Panc1 (cell line): ENCODE data around the gene SHLD3. TPM values are rescaled to one million over a fixed set of nuclear protein-coding genes. Genes with fewer than 3 reads are reported as not detected.

ENCODE experiments used
- ATAC-seq: fragments of 200-7000 bp; cut with Tn5 transposase; 2 replicates; pipeline ENCODE4 v1.9.1; 2020; ENCODE audit warnings: mild to moderate bottlenecking, moderate library complexity
- BruUV-seq: library from RNA; stranded (reverse); fragments of 400-500 nt; replicated peaks from 2 replicates; lab custom pipeline; 2021; lab: Mats Ljungman, UMichigan
- CTCF ChIA-PET: fragments of 300-600 bp; sonication (Branson Sonifier 250); formaldehyde crosslinking; loops from one replicate; lab custom pipeline; 2022; ENCODE audit warnings: antibody characterized with exemption; lab: Charles Lee
- POLR2A ChIA-PET: fragments of 300-600 bp; sonication (Branson Sonifier 250); formaldehyde crosslinking; loops from one replicate; lab custom pipeline; 2022; ENCODE audit warnings: antibody characterized with exemption; lab: Charles Lee
- DNase-seq: peaks from one replicate; pipeline ENCODE4 v3.0.0-alpha.2; 2010; ENCODE audit warnings: low read depth, low spot score
- H3K27ac ChIP-seq: 2 replicates; pipeline ENCODE4 v1.5.1; 2011; ENCODE audit warnings: mild to moderate bottlenecking, low read length, inconsistent platforms
- H3K27me3 ChIP-seq: fragments of 200-500 bp; sonication (Bioruptor generic); 2 replicates; pipeline ENCODE4 v1.6.0; 2014; ENCODE audit warnings: low read length, inconsistent platforms; ENCODE audit not compliant: control insufficient read depth, insufficient read depth
- H3K36me3 ChIP-seq: fragments of 200-500 bp; sonication (Bioruptor generic); 2 replicates; pipeline ENCODE4 v1.5.1; 2014; ENCODE audit warnings: inconsistent platforms, mild to moderate bottlenecking, low read length, moderate library complexity; ENCODE audit not compliant: control insufficient read depth, insufficient read depth
- H3K4me1 ChIP-seq: 2 replicates; pipeline ENCODE4 v1.5.1; 2011; ENCODE audit warnings: inconsistent platforms, mild to moderate bottlenecking, low read length, moderate library complexity; ENCODE audit not compliant: control insufficient read depth, insufficient read depth
- H3K4me3 ChIP-seq, 2 experiments: 2 replicates each; pipeline ENCODE4 v1.5.1; 2011 to 2012; ENCODE audit warnings: low read depth in 2 of 2, low read length in 2 of 2, mild to moderate bottlenecking in 2 of 2, inconsistent platforms in 1 of 2, moderate library complexity in 1 of 2
- H3K9me3 ChIP-seq: fragments of 200-500 bp; sonication (Bioruptor generic); 2 replicates; pipeline ENCODE4 v1.5.1; 2014; ENCODE audit warnings: low read depth, mild to moderate bottlenecking, inconsistent platforms, low read length, moderate library complexity; ENCODE audit not compliant: control insufficient read depth, insufficient read depth
- CTCF ChIP-seq: fragments of 450-650 bp; IDR thresholded peaks from 2 replicates; pipeline ENCODE4 v1.5.1; 2017; ENCODE audit warnings: mild to moderate bottlenecking
- POLR2AphosphoS5 ChIP-seq: IDR thresholded peaks from 2 replicates; pipeline ENCODE4 v1.6.1; 2012; ENCODE audit warnings: mild to moderate bottlenecking, low read depth, low read length, moderate library complexity
- REST ChIP-seq, 2 experiments: IDR thresholded peaks; 2 replicates each; pipeline ENCODE4 v1.6.1; 2011 to 2012; ENCODE audit warnings: low read depth in 2 of 2, control low read depth in 1 of 2, low read length in 1 of 2, mild to moderate bottlenecking in 1 of 2, moderate library complexity in 1 of 2; ENCODE audit not compliant: insufficient read depth in 1 of 2
- TCF7L2 ChIP-seq: IDR thresholded peaks from 2 replicates; pipeline ENCODE4 v1.6.1; 2011; ENCODE audit warnings: mild to moderate bottlenecking, low read depth, low read length, inconsistent platforms
- in situ Hi-C: cut with HindIII; loops from 2 replicates; pipeline ENCODE4 v1.10.0; 2016; ENCODE audit warnings: low sequenced_read_pairs, low pct_unique_long_range_greater_than_20kb
- intact Hi-C: fragments of 100-400 bp; cut with micrococcal nuclease; formaldehyde crosslinking; loops from one replicate; pipeline ENCODE4 v1.10.0; 2022; ENCODE audit not compliant: unreplicated experiment
- total RNA-seq: library from RNA; stranded (reverse); gene quantifications from one replicate; pipeline ENCODE4 v1.2.1, GENCODE V29; 2021; ENCODE audit not compliant: unreplicated experiment

The SHLD3 gene
- total RNA-seq, 1 experiment from 2014 or later: 3.3 TPM

- H3K9me3 ChIP-seq: no peaks in the 10 kb centered on the region
- no peak overlapping the region for H3K4me3 ChIP-seq
- no TSS peak for BruUV-seq
- intact Hi-C loops (no loop called here), in situ Hi-C loops (no loop called here)
- ChIA-PET CTCF (no interaction called here), POLR2A (no interaction called here)
- H3K4me1 ChIP-seq: no peaks in the 10 kb centered on the region
- DNase-seq (no peak), ATAC-seq (no peak)
- no peaks in the 10 kb centered on the region for H3K27me3 ChIP-seq
- H3K36me3 ChIP-seq: peaks cover 2% of the 10 kb centered on the region; the same call in 1 of the 2 replicates
- TF ChIP-seq TCF7L2 (no peak), POLR2AphosphoS5 (no peak), CTCF (no peak), REST (IDR thresholded peaks at IDR 0.05; ENCODE audit: insufficient read depth in 1 of 2, low read depth in 2 of 2, low read length in 1 of 2) (no peak)
- no peak overlapping the region for H3K27ac ChIP-seq
Observed at GRCh38 chr5:65640240-65640639, 15.4 kb downstream of the SHLD3 start.

- BruUV-seq: no TSS peak
- in situ Hi-C loops: no loop called here
- H3K27me3 ChIP-seq: no peaks in the 10 kb centered on the region
- no peak overlapping the region for H3K4me3 ChIP-seq
- intact Hi-C loops: no loop called here
- TF ChIP-seq REST (IDR thresholded peaks at IDR 0.05; ENCODE audit: insufficient read depth in 1 of 2, low read depth in 2 of 2, low read length in 1 of 2): no peak
- DNase-seq (no peak), ATAC-seq (no peak)
- CTCF ChIA-PET: no interaction called here
- H3K4me1 ChIP-seq: no peaks in the 10 kb centered on the region
- H3K27ac ChIP-seq: no peak overlapping the region
- H3K36me3 ChIP-seq: no peaks in the 10 kb centered on the region
- POLR2A ChIA-PET: no interaction called here
- H3K9me3 ChIP-seq: no peaks in the 10 kb centered on the region
Observed at GRCh38 chr5:65646938-65647337, 22.1 kb downstream of the SHLD3 start.
